Left lobe of liver (tissue), 1 donor: ENCODE measurements around the gene RUNX2. TPM values are rescaled to one million over a fixed set of nuclear protein-coding genes. Genes with fewer than 3 reads are reported as not detected.

Experiments used
- total RNA-seq: library from RNA; stranded (reverse); gene quantifications from one replicate; pipeline ENCODE4 v1.2.1, GENCODE V29; 2021
- donor health status: DM: no; HTN: yes; CAD: no.

Gene RUNX2
- total RNA-seq, 1 donor from 2014 or later = 0.15 TPM

Other genes starting within 250 kb of the RUNX2 start
- gene SUPT3H, start 49.6 kb downstream of the RUNX2 start, total RNA-seq = 1.2 TPM